ENCODE measurements around the gene ECT2L. TPM values are rescaled to one million over a fixed set of nuclear protein-coding genes. Genes with fewer than 3 reads are reported as not detected.

The ECT2L gene
- not detected in 5 replicates for total RNA-seq (2022; extraction: Qiagen RNA extraction)

DNA sequence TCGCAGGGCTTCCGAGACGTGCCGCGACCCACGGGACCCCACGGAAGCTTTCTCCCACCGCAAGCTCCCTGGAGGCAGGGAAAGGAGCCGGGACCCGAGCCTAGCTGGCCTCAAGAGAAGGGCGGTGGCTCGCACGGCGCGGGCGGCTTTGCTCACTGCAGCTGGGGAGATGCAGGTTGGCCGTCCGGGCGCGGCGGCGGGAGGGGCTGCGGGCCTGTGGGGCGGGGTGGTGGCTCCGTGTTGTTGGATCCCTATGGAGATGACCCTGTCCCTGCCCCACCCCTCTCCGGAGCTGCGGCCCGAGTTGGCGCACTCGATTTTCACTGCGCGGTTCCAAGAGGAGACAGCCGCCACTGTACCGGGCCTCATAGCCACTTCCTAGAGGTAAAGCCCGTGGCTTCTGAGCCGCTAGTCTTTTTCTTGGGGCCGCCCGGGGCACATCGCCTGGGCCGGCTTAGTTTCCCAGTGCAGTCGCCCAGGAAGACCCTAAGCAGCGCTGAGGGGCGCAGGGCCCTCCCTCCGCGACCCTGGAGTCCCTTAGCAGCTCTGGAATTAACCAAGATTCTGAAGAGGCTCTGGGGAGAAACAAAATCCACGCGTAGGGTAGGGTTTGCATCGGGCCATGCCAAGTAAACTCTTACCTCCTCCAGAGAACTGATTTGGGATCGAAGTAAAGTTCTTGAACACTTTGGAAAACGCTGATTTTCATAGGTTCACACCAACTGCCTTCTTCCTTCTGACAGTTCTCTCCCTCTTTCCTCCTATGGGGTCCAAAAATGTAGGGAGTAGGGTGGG is at the start of gene ECT2L:
Gene ECT2L (plus strand): TSS at position 279 of the 795 bp plus-strand sequence. CDS start 17,188 bp downstream, outside the sequence.

DNA sequence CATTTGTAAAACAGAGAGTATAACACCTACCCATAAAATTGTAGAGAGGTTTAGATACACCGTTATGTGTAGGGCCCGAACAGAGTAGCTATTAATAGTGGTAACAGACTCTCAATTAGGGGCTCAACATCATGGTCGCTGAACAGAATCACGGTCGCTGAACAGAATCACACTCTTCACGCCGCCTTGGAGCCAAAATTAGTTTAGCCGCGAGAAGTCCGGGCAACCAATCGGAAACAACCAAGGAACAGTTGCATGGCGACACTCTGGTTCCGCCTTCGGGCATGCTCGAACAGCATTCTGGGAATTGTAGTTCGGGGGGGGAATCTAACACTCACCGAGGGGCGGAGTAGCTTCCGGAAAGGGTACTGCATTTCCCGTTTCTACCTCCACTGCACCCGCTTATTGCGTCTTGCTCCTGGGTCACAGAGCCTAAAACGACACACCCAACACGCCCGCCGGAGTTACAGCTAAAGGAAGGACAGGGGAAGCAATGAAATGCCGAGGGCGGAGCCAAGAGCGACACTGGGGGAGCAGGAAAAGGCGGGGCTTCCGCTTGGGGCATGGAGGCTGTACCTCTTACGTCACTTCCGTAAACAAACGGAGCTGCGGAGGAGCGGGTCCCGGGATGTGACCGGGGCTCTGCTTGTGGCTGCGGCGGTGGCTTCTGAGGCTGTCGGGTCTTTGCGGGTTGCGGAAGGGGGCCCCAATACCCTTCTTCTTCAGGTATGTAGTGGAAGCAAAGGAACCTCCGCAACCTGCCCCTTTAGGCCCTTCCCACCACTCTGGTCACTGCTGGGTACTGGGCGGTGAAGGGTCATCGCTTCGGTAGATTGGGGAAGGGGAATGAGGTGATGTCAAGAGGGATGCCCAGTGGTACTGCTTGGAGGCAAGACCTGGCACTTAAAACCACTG is 22.5 kb upstream of the ECT2L start, which contains the start of gene CCDC28A:
Gene CCDC28A (plus strand): TSS at position 593 of the 915 bp plus-strand sequence. CDS start 2,352 bp downstream, outside the sequence.

Other genes with a start within 250 kb of the ECT2L start
- 11.3 to 14.4 TPM (median 11.9 TPM) in 5 replicates for gene CCDC28A, start 22.3 kb upstream of the ECT2L start, total RNA-seq (2022; extraction: Qiagen RNA extraction)
- gene REPS1, start 192.2 kb downstream of the ECT2L start, total RNA-seq (2022; extraction: Qiagen RNA extraction) = 25.6 to 28.0 TPM (median 26.3 TPM) in 5 replicates
- gene ABRACL, start 232.7 kb downstream of the ECT2L start, total RNA-seq (2022; extraction: Qiagen RNA extraction) = 46.2 to 54.8 TPM (median 46.9 TPM) in 5 replicates

Data from A549 treated with Hydrocortisone at 1 μM for 4 hours (cell line).